CD4-positive, alpha-beta T cell treated with Interleukin-2 at 100 ng/mL for 4 hours (primary cell): Measurements from ENCODE around the gene TMPRSS9.
A peak's percentile ranks its signal among the peaks of the same experiment; 100 is the strongest.

Source experiments
- DNase-seq: peaks from one replicate; pipeline ENCODE4 v3.0.0-alpha.2; 2020; ENCODE audit warnings: low spot score

Gene TMPRSS9

GRCh38 chr19:2359992-2360685 lies at the start of gene TMPRSS9:
Gene TMPRSS9, plus strand, starts transcription at chr19:2360265. Its CDS starts 29,521 bp downstream, at chr19:2389786.
- DNase-seq: no peak

- no peak for DNase-seq
These were observed 49.0 kb upstream of the TMPRSS9 start for GRCh38 chr19:2311093-2311492.

- no peak for DNase-seq
These were observed 47.1 kb upstream of the TMPRSS9 start for GRCh38 chr19:2312820-2313501.

DNA sequence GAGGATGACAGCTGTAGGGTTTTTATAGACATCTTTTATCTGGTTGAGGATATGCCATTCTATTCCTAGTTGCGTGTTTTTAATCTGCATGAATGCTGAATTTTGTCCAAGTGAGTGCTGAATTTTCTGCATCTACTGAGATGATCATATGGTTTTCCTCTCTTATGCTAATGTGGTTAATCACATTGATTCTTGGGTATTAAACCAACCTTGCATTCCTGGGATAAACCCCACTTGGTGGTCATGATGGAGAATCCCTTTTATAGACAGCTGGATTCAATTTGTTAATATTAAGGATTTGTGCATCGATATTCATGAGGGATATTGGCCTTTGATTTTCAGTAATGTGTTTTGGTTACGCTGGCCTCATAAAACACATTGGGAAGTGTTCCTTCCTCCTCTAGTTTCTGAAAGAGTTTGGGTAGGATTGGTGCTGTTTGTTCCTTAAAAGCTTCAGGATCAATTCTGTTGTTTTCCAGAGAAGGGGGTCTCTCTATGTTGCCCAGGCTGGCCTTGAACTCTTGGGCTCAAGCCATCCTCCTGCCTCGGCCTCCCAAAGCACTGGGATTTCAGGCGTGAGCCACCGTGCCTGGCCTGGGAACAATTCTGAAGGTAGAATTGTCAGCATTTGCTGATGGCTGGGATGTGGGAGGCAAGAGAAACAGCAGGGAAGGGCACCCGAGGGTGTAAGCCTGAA lies 44.8 kb upstream of the TMPRSS9 start:
- DNase-seq: no peak

DNA sequence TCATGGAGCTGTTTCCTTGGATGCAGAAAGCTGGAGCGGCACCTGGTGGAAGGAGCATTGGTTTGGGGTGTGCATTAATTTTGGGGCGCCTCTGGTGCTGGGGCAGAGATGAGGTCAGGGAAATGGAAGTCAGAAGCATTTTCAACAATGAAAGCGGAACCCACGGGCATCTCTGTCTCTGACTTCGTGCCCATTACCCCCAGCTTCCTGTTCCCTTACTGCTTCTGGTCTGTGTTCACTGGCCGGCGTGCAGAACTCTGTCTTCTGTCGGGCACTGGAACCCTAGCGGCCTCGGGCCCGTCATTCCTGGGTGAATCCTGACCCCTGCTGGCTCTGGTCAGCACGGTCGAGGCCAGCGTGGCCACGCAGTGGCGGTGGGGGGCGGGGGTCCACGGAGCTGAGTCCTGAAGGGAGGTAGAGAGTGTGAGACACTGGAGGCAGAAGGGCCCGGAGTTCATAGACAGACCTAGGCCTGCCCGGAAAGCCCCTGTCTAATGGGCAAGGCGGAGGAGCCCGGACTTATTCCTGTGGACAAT lies 44.2 kb upstream of the TMPRSS9 start:
- peak; percentile 14 for DNase-seq

DNA sequence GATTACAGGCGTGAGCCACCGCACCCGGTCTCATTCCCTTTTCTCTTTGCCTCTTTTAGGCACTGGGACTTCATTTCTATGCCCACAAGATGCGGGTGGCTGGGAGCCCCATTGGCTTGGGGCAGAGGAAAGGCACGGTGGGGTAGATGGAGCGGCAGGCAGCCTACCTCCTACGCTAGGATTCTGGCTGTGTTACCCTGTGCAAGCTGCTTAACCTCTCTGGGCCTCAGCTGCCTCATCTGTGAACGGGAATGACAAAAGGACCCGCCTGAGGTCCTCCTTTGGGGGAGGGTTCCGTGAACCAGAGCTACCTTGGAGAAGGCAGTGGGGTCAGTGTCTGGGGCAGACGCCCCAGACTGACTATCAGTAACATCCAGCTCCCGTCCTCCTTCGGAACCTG lies 42.8 kb upstream of the TMPRSS9 start:
- no peak for DNase-seq

- no peak for DNase-seq
These were observed 42.3 kb upstream of the TMPRSS9 start for GRCh38 chr19:2317756-2318155.

DNA sequence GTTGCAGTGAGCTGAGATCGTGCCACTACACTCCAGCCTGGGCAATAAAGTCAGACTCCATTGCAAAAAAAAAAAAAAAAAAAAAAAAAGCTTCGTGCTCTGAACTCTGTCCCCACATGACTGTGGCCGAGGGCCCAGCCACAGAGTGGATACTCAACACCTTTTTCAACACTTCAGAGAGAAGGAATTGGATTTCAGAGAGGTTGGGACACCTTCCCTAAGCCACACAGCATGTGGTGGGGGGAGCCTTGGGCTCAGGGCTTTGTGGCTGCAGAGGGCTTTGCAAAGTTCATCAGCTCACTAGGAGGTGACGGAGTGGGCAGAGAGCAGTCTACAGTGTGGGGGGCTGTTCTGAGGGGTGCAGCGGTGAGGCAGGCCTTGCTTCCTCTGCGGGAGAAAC lies 41.1 kb upstream of the TMPRSS9 start:
- DNase-seq: no peak

DNA sequence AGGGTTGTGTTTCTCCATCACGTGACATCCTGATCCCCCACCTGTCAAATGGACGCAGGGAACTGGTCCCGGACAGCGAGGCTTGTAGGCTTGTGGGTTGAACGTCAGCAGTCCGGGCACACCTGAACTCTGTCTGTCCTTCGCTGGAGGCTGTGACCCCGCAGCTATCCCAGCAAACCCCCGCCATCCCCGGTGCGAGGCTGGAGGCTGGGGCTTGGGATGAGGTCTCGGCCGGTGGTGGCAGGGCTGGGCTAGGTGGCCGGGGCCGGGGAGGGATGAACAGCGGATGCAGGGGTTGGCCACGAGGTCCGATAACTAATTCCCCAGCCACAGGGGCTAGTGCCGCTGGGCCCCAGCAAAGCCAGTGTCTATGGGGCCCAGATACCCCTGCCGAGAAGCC lies 40.5 kb upstream of the TMPRSS9 start:
- DNase-seq: no peak

- no peak for DNase-seq
These were observed 40.0 kb upstream of the TMPRSS9 start for GRCh38 chr19:2320049-2320448.

GRCh38 chr19:2320939-2321338 lies 39.1 kb upstream of the TMPRSS9 start:
- DNase-seq: no peak

GRCh38 chr19:2321565-2322283 lies 38.3 kb upstream of the TMPRSS9 start:
- no peak for DNase-seq

GRCh38 chr19:2323707-2324106 lies 36.4 kb upstream of the TMPRSS9 start:
- no peak for DNase-seq

DNA sequence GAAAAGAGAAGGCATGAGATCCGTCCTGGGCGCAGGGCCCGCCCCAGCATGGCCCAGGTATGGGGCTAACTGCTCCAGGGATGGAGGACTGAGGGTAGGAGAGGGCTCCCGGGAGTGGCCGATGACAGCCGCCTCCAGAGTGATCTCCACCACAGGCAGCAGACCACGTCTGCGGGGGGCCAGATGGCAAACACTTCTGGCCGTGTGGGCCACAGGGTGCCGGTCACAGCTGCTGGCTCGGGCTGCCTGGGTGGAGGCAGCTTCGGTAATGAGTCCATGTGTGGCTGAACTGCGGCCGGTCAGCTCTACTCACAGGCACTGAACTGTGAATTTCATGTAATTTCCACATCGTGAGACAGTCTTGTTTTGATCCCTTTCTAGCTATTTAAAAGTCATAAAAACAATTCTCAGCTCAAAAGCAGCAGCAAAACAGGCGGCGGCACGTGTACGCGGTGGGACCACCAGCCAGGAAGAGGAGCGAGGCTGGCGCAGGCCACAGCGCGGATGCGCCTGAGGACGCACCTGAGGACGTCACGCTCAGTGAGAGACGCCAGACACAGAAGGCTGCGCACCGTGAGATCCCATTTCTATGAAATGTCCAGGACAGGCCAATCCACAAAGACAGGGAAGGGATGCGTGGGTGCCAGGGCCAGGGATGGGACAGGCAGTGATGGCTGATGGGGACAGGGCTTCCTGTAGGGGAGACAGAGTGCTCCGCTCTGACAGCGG lies 35.7 kb upstream of the TMPRSS9 start:
- no peak for DNase-seq

DNA sequence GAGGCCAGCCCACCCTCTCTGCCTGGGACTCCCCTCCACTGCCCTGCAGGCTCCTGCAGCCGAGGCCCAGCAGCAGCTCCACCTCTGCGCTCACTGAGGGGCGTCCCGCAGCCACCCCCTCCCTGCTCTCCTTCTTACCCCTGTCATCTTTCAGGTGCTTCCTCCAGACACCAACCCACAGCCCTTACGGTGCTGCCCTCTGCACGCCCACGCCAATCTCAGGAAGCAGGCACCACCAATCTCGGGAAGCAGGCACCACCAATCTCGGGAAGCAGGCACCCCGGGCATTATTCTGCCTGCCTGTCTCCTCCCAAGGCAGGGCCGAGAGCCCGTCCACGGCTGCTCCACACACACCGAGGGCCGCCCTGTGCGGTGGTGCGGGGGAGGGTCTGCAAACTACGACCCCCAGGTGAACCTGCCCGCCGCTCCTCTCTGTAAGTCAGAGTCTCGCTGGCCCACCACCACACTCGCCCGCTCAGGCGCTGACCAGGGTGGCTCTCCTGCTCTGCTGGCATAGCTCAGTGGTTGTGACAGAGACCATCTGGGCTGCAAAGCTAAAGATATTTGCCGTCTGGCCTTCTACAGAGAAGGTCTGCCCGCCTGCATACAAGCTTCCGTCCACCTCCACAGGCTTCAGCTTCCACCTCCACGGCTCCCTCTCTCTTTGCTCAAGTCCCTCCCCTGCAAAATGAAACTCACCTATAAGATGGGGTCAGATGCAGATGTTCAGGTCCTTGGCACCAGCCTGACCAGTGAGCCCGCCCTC lies 34.6 kb upstream of the TMPRSS9 start:
- no peak for DNase-seq

DNA sequence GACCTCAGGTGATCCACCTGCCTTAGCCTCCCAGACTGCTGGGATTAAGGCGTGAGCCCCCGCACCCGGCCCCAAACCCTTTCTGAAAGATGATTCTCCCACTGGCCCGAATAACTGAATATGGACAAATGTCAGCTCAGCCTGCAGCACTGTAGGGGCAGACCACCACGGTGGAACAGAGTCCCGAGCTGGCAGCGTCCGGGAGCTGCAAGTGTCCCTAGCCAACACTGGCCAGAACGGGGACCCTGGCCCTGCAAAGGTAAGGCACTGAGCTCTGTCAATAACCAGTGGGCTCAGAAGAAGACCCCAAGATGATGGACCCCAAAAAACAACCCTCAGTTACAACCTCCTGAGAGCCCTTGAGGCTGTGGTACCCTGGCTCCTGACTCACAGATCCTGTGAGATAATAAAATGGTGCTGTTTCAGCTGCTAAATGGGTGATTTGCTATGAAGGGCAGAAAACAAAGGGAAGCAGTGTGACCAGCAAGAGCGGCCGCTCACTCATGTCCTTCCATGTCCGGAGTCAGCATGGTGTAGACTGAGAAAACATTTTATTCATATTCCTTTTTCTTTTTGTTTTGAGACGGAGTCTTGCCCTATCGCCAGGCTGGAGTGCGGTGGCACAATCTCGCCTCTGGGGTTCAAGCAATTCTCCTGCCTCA lies 33.2 kb upstream of the TMPRSS9 start:
- DNase-seq: no peak

DNA sequence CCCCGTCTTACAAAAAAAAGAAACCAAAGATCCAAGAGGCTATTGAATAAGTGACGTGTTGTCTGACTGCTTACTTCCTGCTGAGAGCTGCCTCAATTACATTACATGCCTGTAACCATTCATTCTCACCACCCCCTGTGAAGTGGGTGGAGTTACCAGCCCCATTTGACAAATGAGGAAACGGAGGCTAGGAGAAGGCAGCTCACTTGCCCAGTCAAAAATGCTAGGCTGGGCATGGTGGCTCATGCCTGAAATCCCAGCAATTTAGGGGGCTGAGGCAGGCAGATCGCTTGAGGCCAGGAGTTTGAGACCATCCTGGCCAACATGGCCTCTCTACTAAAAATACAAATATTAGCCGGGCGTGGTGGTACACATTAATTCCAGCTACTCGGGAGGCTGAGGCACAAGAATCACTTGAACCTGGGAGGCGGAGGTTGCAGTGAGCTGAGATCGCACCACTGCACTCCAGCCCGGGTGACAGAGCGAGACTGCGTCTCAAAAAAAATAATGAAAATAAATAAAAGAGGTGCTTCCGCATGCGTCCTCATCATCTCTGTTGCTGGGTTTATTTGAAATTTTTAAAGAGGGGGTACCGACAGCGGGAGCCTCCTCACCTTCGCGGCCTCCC lies 32.2 kb upstream of the TMPRSS9 start:
- DNase-seq: peak; percentile 73

DNA sequence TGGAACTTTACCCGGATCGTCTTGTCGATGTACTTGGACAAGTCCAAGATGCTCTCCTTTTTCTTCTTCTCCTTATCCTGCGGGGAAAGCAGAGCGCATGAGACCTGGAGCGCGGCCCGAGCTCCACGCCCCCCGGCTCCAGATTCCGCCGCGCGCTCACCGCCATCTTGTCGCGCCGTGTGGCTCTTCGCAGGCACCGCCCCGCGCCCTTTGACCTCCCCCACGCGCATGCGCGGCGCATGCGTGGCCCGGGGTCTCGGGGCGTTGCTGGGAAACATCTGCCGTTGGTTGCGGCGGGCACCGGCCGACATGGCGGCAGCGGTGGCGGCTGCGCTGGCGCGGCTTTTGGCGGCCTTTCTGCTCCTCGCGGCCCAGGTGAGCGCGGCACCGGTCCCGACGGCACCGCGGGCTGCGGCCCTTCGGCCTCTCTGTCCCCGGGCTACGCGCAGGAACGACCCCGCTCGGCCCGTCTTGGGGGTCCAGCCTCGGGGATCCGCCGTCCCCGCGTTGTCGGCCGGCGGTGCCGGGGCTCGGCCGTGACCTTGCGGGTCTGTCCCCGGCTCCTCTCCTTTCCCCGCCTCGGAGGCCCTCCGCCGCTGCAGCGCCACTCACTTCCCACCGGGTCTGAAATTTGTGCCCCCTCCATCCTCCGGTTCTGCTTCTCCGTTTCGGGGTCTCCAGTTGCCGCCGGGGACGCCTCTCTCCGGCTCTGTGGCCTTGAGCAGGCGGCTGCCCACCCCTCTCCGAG lies 31.5 kb upstream of the TMPRSS9 start, which contains the start of the genes LSM7 and SPPL2B:
Gene LSM7, minus strand, starts transcription at position 186 of the 748 bp plus-strand sequence. Its CDS starts 20 bp downstream, at position 166.
Gene SPPL2B, plus strand, starts transcription at position 284 of the 748 bp plus-strand sequence. Its CDS starts 26 bp downstream, at position 310.
- DNase-seq: peak; percentile 93

- DNase-seq: no peak
These were observed 31.0 kb upstream of the TMPRSS9 start for GRCh38 chr19:2329149-2329478.
